HL-60 (cell line): ENCODE data around the gene GTF2IRD1.

Experiments used
- DNase-seq, 2 experiments: peaks; one replicate each; pipeline ENCODE4 v3.0.0-alpha.2; 2010 to 2020; ENCODE audit warnings: low read depth in 1 of 2, low spot score in 1 of 2
- H3K27ac ChIP-seq: fragments of 250-450 bp; sonication (Bioruptor Pico); replicated peaks from 2 replicates; pipeline ENCODE4 v1.5.1; 2020; ENCODE audit warnings: mild to moderate bottlenecking, moderate library complexity
- H3K27me3 ChIP-seq: fragments of 250-450 bp; sonication (Bioruptor Pico); 2 replicates; pipeline ENCODE4 v1.5.1; 2021; ENCODE audit warnings: mild to moderate bottlenecking, moderate library complexity; ENCODE audit not compliant: insufficient read depth, poor library complexity, severe bottlenecking
- H3K4me3 ChIP-seq: replicated peaks from 2 replicates; pipeline ENCODE4 v1.5.1; 2011; ENCODE audit warnings: mild to moderate bottlenecking, control low read depth, low read length; ENCODE audit not compliant: insufficient read depth
- CTCF ChIP-seq: IDR thresholded peaks from one replicate; pipeline ENCODE4 v1.5.1; 2011; ENCODE audit warnings: low read length, control low read depth, inconsistent platforms; ENCODE audit not compliant: insufficient read depth
- GABPA ChIP-seq: IDR thresholded peaks from 2 replicates; pipeline ENCODE4 v1.6.1; 2012; ENCODE audit warnings: low read depth
- POLR2AphosphoS5 ChIP-seq: IDR thresholded peaks from 2 replicates; pipeline ENCODE4 v1.6.1; 2012; ENCODE audit warnings: low read depth
- REST ChIP-seq: IDR thresholded peaks from 2 replicates; pipeline ENCODE4 v1.6.1; 2012; ENCODE audit warnings: low read depth; ENCODE audit not compliant: insufficient replicate concordance
- SPI1 ChIP-seq: IDR thresholded peaks from 2 replicates; pipeline ENCODE4 v1.6.1; 2012; ENCODE audit warnings: low read depth, mild to moderate bottlenecking, borderline replicate concordance

Gene GTF2IRD1

GRCh38 chr7:74462707-74463100 is 9.0 kb downstream of the GTF2IRD1 start:
- no peak for DNase-seq

GRCh38 chr7:74464931-74465886 is 11.5 kb downstream of the GTF2IRD1 start:
- TF ChIP-seq GABPA (no peak), POLR2AphosphoS5 (no peak), REST (no peak)
- Histone ChIP-seq H3K27ac (no peak overlapping the region), H3K4me3 (no peak overlapping the region), H3K27me3 (no peaks in the 10 kb centered on the region)
- no peak for DNase-seq

More at GRCh38 chr7:74462707-74463100, 9.0 kb downstream of the GTF2IRD1 start:
- H3K27me3 ChIP-seq, result no peaks in the 10 kb centered on the region
- H3K27ac ChIP-seq, result no peak overlapping the region
- no peak for TF ChIP-seq GABPA
- no peak for TF ChIP-seq POLR2AphosphoS5
- no peak for TF ChIP-seq REST
- no peak for TF ChIP-seq CTCF
- TF ChIP-seq SPI1, result no peak
- no peak overlapping the region for H3K4me3 ChIP-seq

GRCh38 chr7:74466196-74466813 is 12.6 kb downstream of the GTF2IRD1 start:
- no peak overlapping the region for H3K27ac ChIP-seq
- H3K4me3 ChIP-seq, result no peak overlapping the region
- H3K27me3 ChIP-seq, result no peaks in the 10 kb centered on the region
- DNase-seq, result no peak
- TF ChIP-seq REST (no peak), SPI1 (no peak), CTCF (no peak), POLR2AphosphoS5 (no peak), GABPA (no peak)
